SH-SY5Y (cell line): ENCODE results near the gene FCHSD2.

ENCODE experiments used
- GATA2 ChIP-seq: IDR thresholded peaks from 2 replicates; pipeline ENCODE4 v1.6.1; 2011; ENCODE audit warnings: mild to moderate bottlenecking, low read depth, low read length
- GATA3 ChIP-seq: IDR thresholded peaks from 2 replicates; pipeline ENCODE4 v1.6.1; 2011; ENCODE audit warnings: low read depth, mild to moderate bottlenecking, low read length, moderate library complexity

The FCHSD2 gene

GRCh38 chr11:72815110-72815618 lies 327.0 kb downstream of the FCHSD2 start:
- TF ChIP-seq GATA2, result no peak
- no peak for TF ChIP-seq GATA3

- TF ChIP-seq GATA3, result no peak
- TF ChIP-seq GATA2, result no peak
Measured at GRCh38 chr11:72814286-72815109, 327.6 kb downstream of the FCHSD2 start, which contains the start of gene ATG16L2. TSS of gene ATG16L2 (plus strand) at chr11:72814411. CDS start at chr11:72814446, 35 bp downstream.

- TF ChIP-seq GATA2 (no peak), GATA3 (no peak)
Measured at GRCh38 chr11:72813740-72814285, 328.3 kb downstream of the FCHSD2 start.

- TF ChIP-seq GATA2 (no peak), GATA3 (no peak)
Measured at GRCh38 chr11:72812967-72813739, 329.0 kb downstream of the FCHSD2 start.

- TF ChIP-seq GATA2 (no peak), GATA3 (no peak)
Measured at GRCh38 chr11:72812604-72812966, 329.5 kb downstream of the FCHSD2 start.

- TF ChIP-seq GATA2, result no peak
- TF ChIP-seq GATA3, result no peak
Measured at GRCh38 chr11:72808331-72808798, 333.8 kb downstream of the FCHSD2 start.

GRCh38 chr11:72807792-72808191 lies 334.3 kb downstream of the FCHSD2 start:
- no peak for TF ChIP-seq GATA3
- TF ChIP-seq GATA2, result no peak

GRCh38 chr11:72807021-72807693 lies 335.0 kb downstream of the FCHSD2 start:
- TF ChIP-seq GATA3, result no peak
- TF ChIP-seq GATA2, result no peak

GRCh38 chr11:72805216-72805615 lies 336.9 kb downstream of the FCHSD2 start:
- TF ChIP-seq GATA2, result no peak
- no peak for TF ChIP-seq GATA3

GRCh38 chr11:72802822-72803221 lies 339.3 kb downstream of the FCHSD2 start:
- TF ChIP-seq GATA3, result no peak
- no peak for TF ChIP-seq GATA2

- TF ChIP-seq GATA3 (no peak), GATA2 (no peak)
Measured at GRCh38 chr11:72799441-72799840, 342.7 kb downstream of the FCHSD2 start.

- no peak for TF ChIP-seq GATA3
- TF ChIP-seq GATA2, result no peak
Measured at GRCh38 chr11:72798361-72798760, 343.8 kb downstream of the FCHSD2 start.
